Measurements from ENCODE around the gene HMGA1.

The HMGA1 gene

GRCh38 chr6:34226731-34227586, 9.7 kb upstream of the HMGA1 start:
- CTCF ChIA-PET, result interaction anchor here (0.9 to 3.2 kb wide), 9 partner anchors 10 to 527 kb away, joined by 3 to 11 read pairs (median 4); partner anchors contain the start of gene HMGA1
- no peak for TF ChIP-seq CTCF (IDR thresholded peaks at IDR 0.05; ENCODE audit: control extremely low read depth, extremely low read depth, low read depth, missing control alignments)
- no peak for DNase-seq (ENCODE audit: extremely low spot score)
- POLR2A ChIA-PET, result interaction anchor here (0.7 to 2.3 kb wide), 3 partner anchors 10 to 972 kb away, joined by 6 to 18 read pairs (median 13); partner anchors contain the start of gene HMGA1

- DNase-seq (ENCODE audit: extremely low spot score), result no peak
- ChIA-PET POLR2A (interaction anchor here (0.7 to 2.3 kb wide), 3 partner anchors 9 to 973 kb away, joined by 6 to 18 read pairs (median 13); partner anchors contain the start of gene HMGA1), CTCF (interaction anchor here (0.9 to 3.2 kb wide), 8 partner anchors 19 to 528 kb away, joined by 3 to 11 read pairs (median 4); no protein-coding TSS in a partner anchor)
- TF ChIP-seq CTCF (IDR thresholded peaks at IDR 0.05; ENCODE audit: control extremely low read depth, extremely low read depth, low read depth, missing control alignments), result no peak
Measured at GRCh38 chr6:34227761-34228421, 8.8 kb upstream of the HMGA1 start.

- ChIA-PET POLR2A (interaction anchor here (0.7 kb wide), 1 partner anchor 184 kb away, joined by 9 read pairs; no protein-coding TSS in a partner anchor), CTCF (interaction anchor here (3.2 kb wide), 1 partner anchor 33 kb away, joined by 11 read pairs; no protein-coding TSS in a partner anchor)
- no peak for DNase-seq (ENCODE audit: extremely low spot score)
- no peak for TF ChIP-seq CTCF (IDR thresholded peaks at IDR 0.05; ENCODE audit: control extremely low read depth, extremely low read depth, low read depth, missing control alignments)
Measured at GRCh38 chr6:34229877-34230276, 6.8 kb upstream of the HMGA1 start.

GRCh38 chr6:34230653-34231371, 5.9 kb upstream of the HMGA1 start:
- POLR2A ChIA-PET, result no interaction called here
- TF ChIP-seq CTCF (IDR thresholded peaks at IDR 0.05; ENCODE audit: control extremely low read depth, extremely low read depth, low read depth, missing control alignments), result no peak
- no peak for DNase-seq (ENCODE audit: extremely low spot score)
- CTCF ChIA-PET, result interaction anchor here (3.2 kb wide), 1 partner anchor 34 kb away, joined by 11 read pairs; no protein-coding TSS in a partner anchor

GRCh38 chr6:34231566-34232336, 4.9 kb upstream of the HMGA1 start:
- no peak for TF ChIP-seq CTCF (IDR thresholded peaks at IDR 0.05; ENCODE audit: control extremely low read depth, extremely low read depth, low read depth, missing control alignments)
- no peak for DNase-seq (ENCODE audit: extremely low spot score)
- POLR2A ChIA-PET, result no interaction called here
- CTCF ChIA-PET, result interaction anchor here (1.4 to 2.2 kb wide), 2 partner anchors 16 to 36 kb away, joined by 6 to 12 read pairs; partner anchors contain the start of gene SMIM29

Data from GM10248 (cell line).